ENCODE results near the gene KLKB1. TPM values are rescaled to one million over a fixed set of nuclear protein-coding genes. Genes with fewer than 3 reads are reported as not detected.

Gene KLKB1
- total and polyA plus RNA-seq, 8 donors: 0.93 to 26.5 (median 1.6) TPM

- H3K27ac ChIP-seq: peak overlapping the region in 1 of 4 donors; percentile 33
- no peaks in the 10 kb centered on the region for H3K27me3 ChIP-seq
- H3K36me3 ChIP-seq: no peaks in the 10 kb centered on the region
- ATAC-seq (peak in 3 of 4 donors; percentile 76 to 86 (median 81)), FAIRE-seq (peak; percentile 97), DNase-seq (peak in 1 of 6 donors; percentile 22)
- peak overlapping the region in 1 of 4 donors; percentile 10 for H3K4me3 ChIP-seq
- intact Hi-C loops (cut with DNase I): loop anchor here in 2 of 3 donors (5.0 kb wide), 1 partner anchor 290 kb away; no protein-coding TSS in a partner anchor
- 39 to 47% methylated on average over 21 of the region's 21 CpGs for WGBS, 2 donors
- H3K9me3 ChIP-seq: no peaks in the 10 kb centered on the region
- peaks cover 0 to 5% (median 0%) of the 10 kb centered on the region in 3 donors for H3K4me1 ChIP-seq
- peak; percentile 23 to 69 (median 56) for TF ChIP-seq CTCF (IDR thresholded peaks at IDR 0.05)
Measured at GRCh38 chr4:186297013-186297645, 69.8 kb downstream of the KLKB1 start.

GRCh38 chr4:186298031-186298647 is 70.8 kb downstream of the KLKB1 start:
- H3K27ac ChIP-seq: no peak overlapping the region
- no peaks in the 10 kb centered on the region for H3K36me3 ChIP-seq
- intact Hi-C loops (cut with DNase I): loop anchor here in 2 of 3 donors (5.0 kb wide), 1 partner anchor 289 kb away; no protein-coding TSS in a partner anchor
- peaks cover 0 to 5% (median 0%) of the 10 kb centered on the region in 3 donors for H3K4me1 ChIP-seq
- H3K9me3 ChIP-seq: no peaks in the 10 kb centered on the region
- TF ChIP-seq CTCF (IDR thresholded peaks at IDR 0.05): no peak
- H3K27me3 ChIP-seq: no peaks in the 10 kb centered on the region
- FAIRE-seq (no peak), ATAC-seq (no peak), DNase-seq (no peak)
- H3K4me3 ChIP-seq: no peak overlapping the region
- 62 to 69% methylated on average over 39 of the region's 39 CpGs for WGBS, 2 donors

- no peak for TF ChIP-seq CTCF (IDR thresholded peaks at IDR 0.05)
- Histone ChIP-seq H3K27me3 (no peaks in the 10 kb centered on the region), H3K27ac (no peak overlapping the region), H3K36me3 (no peaks in the 10 kb centered on the region), H3K9me3 (no peaks in the 10 kb centered on the region), H3K4me1 (peaks cover 0 to 5% (median 0%) of the 10 kb centered on the region in 3 donors), H3K4me3 (no peak overlapping the region)
- DNase-seq (no peak), ATAC-seq (peak in 1 of 4 donors; percentile 29), FAIRE-seq (no peak)
- WGBS, 2 donors: 44 to 54% methylated on average over 5 of the region's 5 CpGs
- intact Hi-C loops (cut with DNase I): loop anchor here in 2 of 3 donors (5.0 kb wide), 1 partner anchor 288 kb away; no protein-coding TSS in a partner anchor
Measured at GRCh38 chr4:186299291-186299690, 72.0 kb downstream of the KLKB1 start.

- Histone ChIP-seq H3K36me3 (no peaks in the 10 kb centered on the region), H3K27me3 (no peaks in the 10 kb centered on the region), H3K9me3 (no peaks in the 10 kb centered on the region), H3K4me3 (no peak overlapping the region), H3K27ac (no peak overlapping the region), H3K4me1 (peaks cover 0 to 5% (median 0%) of the 10 kb centered on the region in 3 donors)
- DNase-seq (no peak), FAIRE-seq (peak; percentile 57), ATAC-seq (no peak)
- intact Hi-C loops (cut with DNase I): no loop called here
- no peak for TF ChIP-seq CTCF (IDR thresholded peaks at IDR 0.05)
- WGBS, 2 donors: 72 to 84% methylated on average over 6 of the region's 6 CpGs
Measured at GRCh38 chr4:186300659-186301390, 73.5 kb downstream of the KLKB1 start.
